ENCODE data around the gene SIGLEC6.

DNA sequence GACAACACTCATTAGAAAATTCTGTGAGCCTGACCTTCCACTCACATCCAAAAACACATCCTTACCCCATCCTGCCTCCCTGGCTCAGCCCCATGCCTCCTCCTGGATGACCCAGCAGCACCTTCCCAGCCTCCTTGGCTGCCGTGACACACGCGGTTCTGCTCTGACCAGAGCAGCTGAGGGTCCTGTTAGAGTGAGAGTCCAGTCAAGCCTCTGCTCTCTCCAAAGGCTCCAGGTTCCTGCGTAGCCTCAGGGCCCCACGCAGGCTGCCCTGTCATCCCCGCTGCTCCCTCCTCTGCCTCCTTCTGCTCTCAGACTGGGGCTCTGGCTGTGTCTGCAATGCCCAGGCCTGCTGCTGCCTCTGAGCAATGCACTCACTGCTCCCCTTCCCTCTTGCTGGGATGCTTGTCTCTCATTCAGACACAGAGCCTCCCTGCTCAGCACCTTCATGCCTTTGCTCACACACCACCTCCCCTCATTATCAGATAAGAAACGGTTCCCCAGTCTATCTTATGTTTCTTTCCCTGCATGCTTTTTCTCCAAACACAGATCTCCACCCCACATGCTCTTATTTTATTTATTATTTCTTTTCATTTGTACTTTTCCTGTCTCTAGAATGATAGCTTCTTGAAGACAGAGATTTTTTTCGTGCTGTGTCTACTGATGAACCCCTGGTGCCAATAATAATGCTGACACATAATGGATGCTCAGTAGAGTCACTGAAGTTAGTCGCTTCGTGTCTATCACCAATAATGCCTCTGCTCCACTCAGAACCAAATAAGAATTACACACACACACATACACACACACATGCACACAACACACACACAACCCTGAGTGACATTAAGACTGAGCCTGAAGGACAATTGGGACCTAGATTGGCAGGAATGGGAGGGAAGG, 10.2 kb upstream of the SIGLEC6 start:
- TF ChIP-seq CTCF (IDR thresholded peaks at IDR 0.05) = no peak
- TF ChIP-seq POLR2A (IDR thresholded peaks at IDR 0.05) = no peak

All from uterus (tissue), 2 donors.